Transverse colon (tissue), 4 donors: Measurements from ENCODE around the gene SLC35F3.

Experiments
- CTCF ChIP-seq, 5 experiments: fragments of 200-600 bp in 3 of 5; fragments of 450-650 bp in 2 of 5; sonication (generic) in 3 of 5; IDR thresholded peaks; 1 replicate in 2 of 5; 2 replicates in 3 of 5; pipeline ENCODE4 v1.5.1; 2016 to 2017; ENCODE audit warnings: antibody characterized with exemption in 5 of 5, inconsistent platforms in 3 of 5, mild to moderate bottlenecking in 2 of 5, moderate library complexity in 1 of 5
- EP300 ChIP-seq: sonication (generic); formaldehyde crosslinking; IDR thresholded peaks from one replicate; pipeline ENCODE4 v1.6.1; 2017; ENCODE audit warnings: antibody characterized with exemption, low read depth
- POLR2A ChIP-seq: fragments of 450-650 bp; IDR thresholded peaks from one replicate; pipeline ENCODE4 v1.6.1; 2016; ENCODE audit warnings: antibody characterized with exemption, mild to moderate bottlenecking, moderate library complexity
- POLR2AphosphoS5 ChIP-seq, 3 donors: sonication (generic); formaldehyde crosslinking; IDR thresholded peaks; one replicate each; pipeline ENCODE4 v1.6.1; 2016; ENCODE audit warnings: antibody characterized with exemption in 3 of 3

GRCh38 chr1:233981042-233981675, 76.7 kb downstream of the SLC35F3 start:
- TF ChIP-seq POLR2A (no peak), CTCF (IDR thresholded peaks at IDR 0.05) (no peak), EP300 (no peak), POLR2AphosphoS5 (IDR thresholded peaks at IDR 0.05) (no peak)
